HepG2 (cell line): ENCODE data around the gene ZBTB25. TPM values are rescaled to one million over a fixed set of nuclear protein-coding genes. Genes with fewer than 3 reads are reported as not detected.

Experiments
- polyA plus RNA-seq, 8 experiments: library from polyadenylated mRNA; depleted of rRNA in 3 of 8; stranded (reverse) in 7 of 8; unstranded in 1 of 8; fragments of >200 nt; fragmentation: Illumina TruSeq in 4 of 8; extraction: Trizol in 4 of 8; gene quantifications; 2 replicates each; pipeline versions ENCODE4 v1.2.1 to v1.2.3, GENCODE V29; 2011 to 2016; ENCODE audit warnings: low read depth in 4 of 8, missing spikeins in 1 of 8, mixed read lengths in 1 of 8; ENCODE audit not compliant: insufficient read depth in 1 of 8
- small RNA-seq, 3 experiments: library from RNA; depleted of rRNA; stranded (forward); fragments of <200 nt; gene quantifications; one replicate each; pipeline ENCODE3, GENCODE V24; 2012; ENCODE audit warnings: low read depth in 2 of 3, low replicate concordance in 1 of 3; ENCODE audit not compliant: insufficient read length in 3 of 3, insufficient read depth in 2 of 3
- total RNA-seq, 5 experiments: library from RNA; depleted of rRNA; stranded (reverse); fragments of >200 nt; fragmentation: Illumina TruSeq; extraction: Trizol; gene quantifications; 2 replicates each; pipeline ENCODE4 v1.2.3, GENCODE V29; 2016; ENCODE audit warnings: low read depth in 1 of 5

Gene ZBTB25
- total and polyA plus RNA-seq, 2 of the 13 experiments (the other 11 are each of a cell fraction or from before 2014, with no cell fraction given): 3.5 to 7.6 TPM

Small RNA genes within 50 kb of the gene (small RNA-seq; reads per million reads assigned to genes)
- gene AL049869.4: 0 reads per million in 3 experiments

Other genes starting within 250 kb of the ZBTB25 start
- gene ESR2, start 209.5 kb downstream of the ZBTB25 start, total RNA-seq (2016; rRNA removed; fragmentation: Illumina TruSeq; extraction: Trizol): 0.04 TPM in 1 of 2 replicates, not detected in the other
- 0.01 TPM in 1 of 2 replicates, not detected in the other for gene ESR2, start 209.5 kb downstream of the ZBTB25 start, polyA plus RNA-seq (2011; rRNA removed)
- 106 and 186 TPM in 2 replicates for gene MTHFD1, start 115.5 kb downstream of the ZBTB25 start, total RNA-seq (2016; rRNA removed; fragmentation: Illumina TruSeq; extraction: Trizol)
- gene MTHFD1, start 115.5 kb downstream of the ZBTB25 start, polyA plus RNA-seq (2011; rRNA removed): 31.0 and 33.6 TPM in 2 replicates
- gene AKAP5, start 38.3 kb downstream of the ZBTB25 start, total RNA-seq (2016; rRNA removed; fragmentation: Illumina TruSeq; extraction: Trizol): 1.5 and 2.1 TPM in 2 replicates
- gene AKAP5, start 38.3 kb downstream of the ZBTB25 start, polyA plus RNA-seq (2011; rRNA removed): 0.13 and 0.18 TPM in 2 replicates
- 22.6 and 27.7 TPM in 2 replicates for gene ZBTB1, start 932 bp upstream of the ZBTB25 start, total RNA-seq (2016; rRNA removed; fragmentation: Illumina TruSeq; extraction: Trizol)
- gene ZBTB1, start 932 bp upstream of the ZBTB25 start, polyA plus RNA-seq (2011; rRNA removed): 17.4 and 18.8 TPM in 2 replicates
- gene HSPA2, start 36.9 kb upstream of the ZBTB25 start, total RNA-seq (2016; rRNA removed; fragmentation: Illumina TruSeq; extraction: Trizol): 0.27 and 0.28 TPM in 2 replicates
- gene HSPA2, start 36.9 kb upstream of the ZBTB25 start, polyA plus RNA-seq (2011; rRNA removed): 0.15 and 0.16 TPM in 2 replicates
- 0.11 TPM in 1 of 2 replicates, not detected in the other for gene PPP1R36, start 46.1 kb upstream of the ZBTB25 start, total RNA-seq (2016; rRNA removed; fragmentation: Illumina TruSeq; extraction: Trizol)
- 0.14 and 0.17 TPM in 2 replicates for gene PPP1R36, start 46.1 kb upstream of the ZBTB25 start, polyA plus RNA-seq (2011; rRNA removed)
- 9.5 and 9.8 TPM in 2 replicates for gene PLEKHG3, start 200.6 kb upstream of the ZBTB25 start, total RNA-seq (2016; rRNA removed; fragmentation: Illumina TruSeq; extraction: Trizol)
- 7.1 and 7.2 TPM in 2 replicates for gene PLEKHG3, start 200.6 kb upstream of the ZBTB25 start, polyA plus RNA-seq (2011; rRNA removed)